Femur (tissue), 1 donor: ENCODE results near the gene KATNAL1.

Source experiments
- DNase-seq: peaks from one replicate; pipeline ENCODE4 v3.0.0-alpha.2; 2017

KATNAL1 gene

GRCh38 chr13:30307194-30307970, at the start of gene KATNAL1:
Gene KATNAL1 (minus strand): TSS chr13:30307551. CDS start chr13:30283777, 23,774 bp downstream.
- peak; percentile 90 for DNase-seq

DNA sequence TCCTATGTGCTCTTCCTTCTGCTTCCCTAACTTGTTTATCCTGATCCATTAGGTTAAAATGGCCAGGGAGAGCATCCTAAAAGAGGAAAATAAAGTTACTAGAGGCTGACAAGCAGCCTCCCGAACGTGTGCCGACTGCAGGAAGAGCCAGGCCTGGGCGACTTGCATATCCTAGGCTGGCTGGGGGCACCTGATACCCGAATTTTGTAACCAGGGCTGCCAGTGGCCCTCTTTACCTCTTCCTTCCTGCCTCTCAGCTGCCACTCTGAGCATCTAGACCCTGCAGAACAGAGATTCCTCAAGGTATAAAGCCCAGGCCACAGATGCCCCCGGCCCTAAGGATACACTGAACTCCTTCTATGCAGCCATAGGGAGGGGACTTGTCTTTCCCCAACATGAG, 48.5 kb upstream of the KATNAL1 start:
- no peak for DNase-seq

GRCh38 chr13:30355384-30355699, 48.0 kb upstream of the KATNAL1 start:
- no peak for DNase-seq

DNA sequence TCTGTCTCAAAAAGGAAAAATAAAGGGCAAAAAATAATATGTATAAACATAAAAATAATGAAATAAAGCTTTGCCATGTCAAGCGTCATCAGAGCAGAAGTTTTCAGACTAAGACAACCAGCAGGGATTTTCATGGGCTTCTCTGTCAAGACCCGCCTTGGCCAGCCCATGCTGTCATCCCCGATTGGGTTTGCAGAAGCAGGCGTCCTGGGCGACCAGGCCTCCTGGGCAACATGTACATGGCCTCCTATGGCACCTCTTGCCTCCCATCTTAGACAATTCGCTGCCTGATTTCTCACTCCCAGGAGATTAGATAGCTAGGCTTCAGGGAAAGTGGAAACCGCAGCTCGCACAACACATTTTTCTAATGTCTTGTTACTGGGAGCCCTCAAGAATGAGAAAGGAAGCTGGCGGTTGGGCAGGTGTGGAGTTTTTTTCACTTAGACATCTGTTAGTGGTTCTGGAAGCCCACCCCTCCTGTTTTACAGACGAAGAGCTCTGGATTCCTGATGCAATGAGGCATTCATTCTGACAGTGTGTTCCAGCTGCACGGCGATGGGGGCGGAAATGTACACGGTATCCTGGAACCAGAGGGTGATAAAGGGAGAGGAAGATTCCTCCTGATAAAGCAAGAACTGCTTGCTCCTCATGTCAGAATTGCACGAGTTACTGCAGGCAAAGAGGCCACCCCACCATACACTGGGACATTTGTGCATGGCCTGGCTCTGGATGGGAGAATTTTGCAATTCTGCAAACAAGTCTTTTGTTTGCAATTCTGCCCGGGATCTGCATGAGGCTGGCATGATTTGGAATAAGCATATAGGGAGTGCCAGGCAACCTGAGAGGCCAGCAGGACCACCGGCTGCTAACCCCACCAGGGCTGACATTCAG, 47.4 kb upstream of the KATNAL1 start:
- DNase-seq: no peak

DNA sequence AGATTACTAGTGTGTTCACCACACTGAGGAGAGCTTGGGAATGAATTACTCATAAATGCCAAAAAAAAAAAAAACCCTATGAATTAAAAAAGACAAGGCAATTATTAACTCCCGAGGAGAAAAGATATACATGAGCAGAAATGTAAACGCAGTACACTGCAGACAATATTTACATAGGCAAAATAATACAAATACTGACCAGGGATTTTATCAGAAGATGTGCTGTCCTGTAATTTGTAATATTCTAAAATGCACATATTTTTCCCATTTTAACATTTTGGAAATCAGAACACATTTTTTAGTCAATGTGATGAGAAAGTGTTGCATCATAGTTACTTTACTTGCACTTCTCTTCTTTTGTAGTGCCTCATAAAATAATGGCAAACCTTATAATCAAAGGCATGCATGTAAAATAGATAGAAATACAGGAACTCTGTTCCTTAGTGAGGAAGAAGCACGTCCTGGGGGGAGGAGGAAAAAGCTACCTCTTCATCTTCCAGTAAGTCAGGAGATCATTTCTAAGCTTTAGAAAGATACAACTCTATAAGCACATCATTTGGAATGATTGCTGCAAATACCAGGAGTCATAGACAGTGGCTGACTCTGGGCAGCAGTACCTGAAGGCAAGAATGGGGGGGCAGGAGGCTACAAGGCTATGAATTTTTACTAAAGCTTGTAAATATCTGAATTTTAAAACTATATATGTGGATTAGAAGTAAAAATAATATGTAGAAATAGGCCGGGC, 46.3 kb upstream of the KATNAL1 start:
- no peak for DNase-seq

DNA sequence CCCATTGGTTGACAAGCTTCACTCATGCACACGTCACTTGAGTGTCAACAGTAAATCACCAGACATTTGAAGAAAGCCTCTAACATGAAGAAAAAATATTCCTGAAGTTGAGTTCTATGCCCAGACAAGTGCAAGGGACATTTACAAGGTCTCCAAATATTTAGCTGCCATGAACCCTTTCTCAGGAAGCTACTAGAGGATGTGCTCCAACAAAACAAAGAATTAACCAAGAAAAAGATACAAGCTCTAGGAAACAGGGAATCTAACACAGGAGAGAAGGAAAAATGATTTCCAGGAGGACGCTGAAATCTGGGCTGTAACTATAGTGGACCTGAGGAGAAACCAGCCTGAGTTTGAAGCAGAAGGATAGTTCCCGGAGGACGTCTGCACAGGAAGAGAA, 45.7 kb upstream of the KATNAL1 start:
- DNase-seq: no peak

DNA sequence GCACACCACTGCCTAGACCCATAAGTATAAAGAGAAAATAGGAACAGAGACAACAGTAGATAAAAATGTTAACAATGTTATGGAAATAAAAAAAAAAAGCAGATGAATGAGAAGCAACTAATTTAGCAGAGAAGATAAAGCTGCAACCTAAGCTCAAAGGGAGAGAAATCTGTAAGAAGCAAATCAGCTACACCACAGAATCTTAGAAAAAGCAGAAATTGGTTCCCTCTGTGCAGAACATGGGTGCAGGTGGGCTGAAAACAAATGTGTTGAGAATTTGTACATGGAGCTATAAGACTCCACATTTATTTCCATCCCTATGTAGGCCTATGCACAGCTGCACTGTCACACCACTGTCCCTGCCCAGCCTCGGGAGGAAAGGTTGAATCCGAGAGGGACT, 44.8 kb upstream of the KATNAL1 start:
- DNase-seq: no peak

GRCh38 chr13:30346789-30347167, 39.4 kb upstream of the KATNAL1 start:
- DNase-seq: no peak

DNA sequence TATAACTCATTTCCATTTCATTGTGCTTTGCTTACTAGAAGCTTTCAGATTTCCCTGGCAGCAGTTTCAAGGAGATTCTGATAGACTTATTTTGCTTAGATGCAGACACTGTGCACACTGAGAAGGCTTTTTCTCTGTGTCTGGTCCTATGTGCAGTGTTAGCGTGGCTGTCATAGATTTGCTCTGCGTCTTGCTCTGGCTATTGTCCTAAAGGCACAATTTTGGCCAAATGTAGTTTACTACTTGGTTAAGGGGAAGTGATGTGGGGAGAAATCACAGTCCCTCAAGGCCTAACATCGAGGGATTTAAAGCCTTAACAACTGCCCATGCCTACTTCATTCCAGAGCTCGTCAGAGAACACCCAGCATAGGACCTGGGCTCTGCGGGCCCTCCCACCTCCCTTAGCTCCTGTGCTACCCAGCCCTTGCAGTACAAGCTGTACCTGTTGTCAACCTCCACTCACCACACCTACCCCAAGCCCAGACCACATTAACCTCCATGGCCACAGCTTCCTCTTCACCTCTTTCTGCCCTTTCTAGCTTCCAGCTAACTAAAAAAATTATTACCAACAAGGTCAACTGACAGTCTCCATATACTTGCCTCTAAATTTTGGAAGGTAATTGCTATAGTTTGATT, 38.9 kb upstream of the KATNAL1 start:
- DNase-seq: no peak

DNA sequence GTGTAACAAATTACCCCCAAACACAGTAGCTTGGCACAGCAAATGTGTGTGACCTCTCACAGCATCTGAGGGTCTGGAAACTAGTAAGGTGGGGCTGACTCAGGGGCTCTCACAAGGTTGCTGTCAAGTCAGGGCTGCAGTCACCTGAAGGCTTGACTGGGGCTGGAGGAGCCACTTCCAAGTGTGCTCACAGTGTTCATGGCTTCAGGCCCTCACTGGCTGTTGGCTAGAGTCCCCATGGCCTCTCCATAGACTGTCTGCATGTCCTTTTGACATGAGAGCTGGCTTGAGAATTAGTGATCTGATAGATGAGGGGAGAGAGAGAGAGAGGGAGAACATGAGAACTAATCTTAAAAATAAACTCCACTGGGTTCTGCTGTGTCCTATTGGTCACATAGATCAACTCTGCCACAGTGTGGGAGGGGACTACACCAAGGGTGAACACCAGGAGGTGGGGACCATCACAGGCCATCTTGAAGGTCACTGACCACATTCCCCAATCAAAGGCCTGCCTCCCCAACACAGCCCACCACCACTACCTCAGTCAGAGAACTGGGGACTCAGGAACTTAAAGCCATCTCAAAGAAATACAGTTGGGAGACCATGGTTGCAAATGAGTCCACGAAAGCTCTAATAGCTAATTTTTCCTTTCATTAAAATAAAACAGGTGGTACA, 38.2 kb upstream of the KATNAL1 start:
- no peak for DNase-seq

DNA sequence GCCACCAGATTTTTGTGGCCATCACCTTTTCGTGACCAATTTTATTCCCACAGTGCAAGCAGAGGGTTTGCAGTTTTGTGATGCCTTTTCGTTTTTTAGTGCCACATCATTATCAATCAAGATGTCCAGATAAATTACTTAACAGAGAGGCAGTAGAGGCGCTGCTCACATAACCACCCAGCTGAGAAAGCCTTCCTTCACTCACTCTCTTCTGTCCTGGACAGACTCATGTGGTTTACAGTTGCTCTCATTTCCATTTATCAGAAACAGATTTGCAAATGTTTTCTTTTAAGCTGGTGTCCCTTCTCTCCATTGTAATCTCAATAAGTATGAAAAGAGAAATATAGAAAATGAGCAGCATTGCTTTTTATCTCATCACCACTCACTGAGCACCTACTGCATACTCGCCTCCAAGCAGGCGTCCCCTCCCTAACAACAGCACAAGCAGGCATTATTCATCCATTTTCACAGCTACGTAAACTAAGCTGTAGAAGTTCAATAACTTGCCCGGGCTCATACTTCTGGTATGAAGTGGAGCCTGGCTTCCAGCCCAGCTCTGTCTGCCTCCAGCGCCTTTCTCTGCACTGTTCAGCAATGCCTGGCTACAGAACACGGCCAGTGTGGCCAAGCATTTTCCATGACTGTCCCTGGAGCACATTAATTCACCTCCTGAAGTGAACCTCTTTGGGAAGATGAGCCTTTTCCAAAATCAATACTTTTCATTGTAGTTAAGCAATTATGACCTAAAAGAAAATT, 34.6 kb upstream of the KATNAL1 start:
- DNase-seq: peak; percentile 94

GRCh38 chr13:30340331-30341250, 33.2 kb upstream of the KATNAL1 start:
- DNase-seq: no peak

DNA sequence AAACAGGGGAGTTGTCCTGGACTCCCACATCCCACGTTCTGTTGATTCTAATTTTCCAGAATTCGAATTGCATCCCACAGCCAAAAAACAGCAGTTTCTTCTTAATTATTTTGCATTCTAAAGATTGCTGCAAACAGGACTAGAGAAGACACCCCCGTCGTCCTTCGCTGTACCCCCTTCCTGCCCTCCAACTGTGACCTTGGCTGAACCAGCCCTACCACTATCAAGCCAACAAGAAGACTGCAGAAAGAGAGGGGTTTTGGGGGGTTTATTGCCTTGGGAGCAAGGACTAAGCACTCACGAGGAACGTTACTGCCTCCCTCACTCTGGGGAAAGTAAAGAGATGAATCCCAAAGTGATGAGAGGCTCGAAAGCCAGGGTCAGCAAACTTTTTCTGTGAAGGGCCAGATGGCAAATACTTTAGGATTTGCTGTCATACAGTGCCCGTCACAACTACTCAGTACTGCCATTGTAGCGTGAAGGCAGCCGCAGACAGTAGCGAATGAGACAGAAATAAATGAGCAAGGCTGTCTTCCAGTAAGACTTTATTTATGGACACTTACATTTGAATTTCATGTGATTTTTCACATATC, 32.5 kb upstream of the KATNAL1 start:
- DNase-seq: no peak

DNA sequence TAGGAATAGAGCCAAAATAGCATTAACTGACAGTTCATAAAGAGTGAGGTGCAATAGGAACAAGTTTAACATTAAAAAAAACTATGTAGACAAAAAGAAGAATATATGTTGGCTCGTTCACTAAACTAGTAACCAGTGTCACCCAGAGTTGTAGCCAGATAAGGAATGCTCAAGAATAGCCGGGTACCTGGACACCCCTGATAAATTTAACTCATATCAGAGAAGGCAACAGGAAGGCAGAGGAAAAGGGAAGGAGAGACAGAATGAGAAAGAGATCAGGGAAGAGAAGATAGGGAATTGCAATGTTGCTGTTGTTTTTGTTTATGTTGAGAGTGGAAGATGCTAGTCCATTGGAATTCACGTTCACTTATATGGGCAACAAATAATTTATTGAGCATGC, 31.6 kb upstream of the KATNAL1 start:
- no peak for DNase-seq

- DNase-seq: no peak
Observed at GRCh38 chr13:30338331-30338851, 31.0 kb upstream of the KATNAL1 start.

DNA sequence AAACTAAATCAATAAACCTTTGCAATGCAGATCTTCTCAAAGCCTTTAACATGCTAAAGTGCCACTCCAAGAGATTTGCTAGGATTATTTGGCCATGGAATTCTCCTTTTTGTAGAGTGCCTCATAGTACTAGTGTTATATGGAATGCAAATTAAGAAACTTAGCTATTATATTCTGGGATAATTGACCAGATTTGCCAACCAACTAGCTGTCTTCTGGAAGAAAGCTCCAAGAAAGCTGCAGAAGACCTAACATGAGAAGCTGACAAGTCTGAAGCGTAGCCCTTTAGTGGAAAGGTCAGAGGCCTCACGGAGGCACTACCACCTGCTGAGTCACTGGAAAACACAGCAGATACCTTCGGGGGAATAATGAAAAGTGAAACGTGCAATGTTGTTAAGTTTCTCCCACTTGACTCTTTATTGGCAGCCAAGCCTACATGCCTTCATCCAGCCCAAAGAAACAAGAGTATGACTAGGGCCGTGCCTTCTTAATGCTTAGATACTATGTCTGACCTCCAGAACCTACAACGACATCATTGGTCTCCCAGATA, 29.8 kb upstream of the KATNAL1 start:
- no peak for DNase-seq

DNA sequence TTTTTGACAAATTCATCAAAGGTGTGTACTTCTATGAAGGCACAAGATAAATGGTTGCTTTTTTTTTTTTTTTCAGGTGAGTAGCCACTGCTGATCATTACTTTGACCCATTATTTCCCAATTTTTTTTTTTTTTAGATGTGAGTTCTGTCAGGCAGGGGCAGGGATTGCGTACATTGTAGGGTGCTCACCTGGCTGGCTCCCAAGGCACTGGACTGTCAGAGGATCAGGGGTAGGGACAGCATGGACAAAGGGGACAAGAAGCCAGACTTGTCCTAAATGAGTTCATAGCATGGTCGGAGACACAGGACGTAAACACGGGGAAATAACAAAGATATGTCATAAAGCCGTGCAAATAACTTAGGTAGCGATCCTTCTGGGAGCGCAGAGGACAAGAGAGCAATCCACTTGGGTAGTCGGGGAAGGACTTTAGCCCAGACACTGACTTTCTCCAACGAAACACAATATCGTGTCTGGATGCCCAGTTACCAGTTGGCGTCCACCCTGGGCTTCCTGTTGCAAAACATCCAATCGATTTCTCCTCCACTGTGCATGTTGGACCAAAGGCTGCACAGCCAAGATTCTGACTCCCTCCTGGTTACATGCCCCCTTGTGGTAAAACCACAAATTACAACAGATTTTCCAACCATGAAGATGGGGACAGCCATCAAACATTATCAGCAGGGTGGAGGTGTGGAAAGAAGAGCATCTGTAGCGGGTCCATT, 27.5 kb upstream of the KATNAL1 start:
- DNase-seq: no peak

- DNase-seq: no peak
Observed at GRCh38 chr13:30333616-30334015, 26.3 kb upstream of the KATNAL1 start.
